Naive thymus-derived CD4-positive, alpha-beta T cell (primary cell): ENCODE data around the gene TAF11L8. TPM values are rescaled to one million over a fixed set of nuclear protein-coding genes. Genes with fewer than 3 reads are reported as not detected.
"Not testable (repeated sequence)": the region's sequence is repeated elsewhere in the genome, so short reads cannot be mapped to it uniquely, and the experiment has no call there.

Source experiments
- ATAC-seq: fragments of 150-1000 bp; cut with Tn5 transposase; 2 replicates; pipeline ENCODE4 v1.10.0; 2021; ENCODE audit warnings: mild to moderate bottlenecking, moderate library complexity
- CTCF ChIA-PET: fragments of 350-600 bp; sonication (Branson Sonifier 250); formaldehyde crosslinking; loops from one replicate; lab custom pipeline; 2021; ENCODE audit warnings: antibody characterized with exemption; lab: Charles Lee
- POLR2A ChIA-PET: fragments of 350-600 bp; sonication (Branson Sonifier 250); formaldehyde crosslinking; loops from one replicate; lab custom pipeline; 2021; ENCODE audit warnings: antibody characterized with exemption, inconsistent platforms; lab: Charles Lee
- DNase-seq, 9 donors: peaks; one replicate each; pipeline versions ENCODE4 v3.0.0 to v3.0.0-alpha.2; 2020 to 2022; ENCODE audit warnings: mixed read lengths in 1 of 9
- H3K27ac ChIP-seq: one replicate; pipeline ENCODE4 v1.7.0; 2013; ENCODE audit warnings: mild to moderate bottlenecking, low read depth, low read length, moderate library complexity
- H3K27me3 ChIP-seq, 2 donors: one replicate each; pipeline ENCODE4 v1.7.0; 2013; ENCODE audit warnings: low read length in 2 of 2, mild to moderate bottlenecking in 2 of 2, moderate library complexity in 2 of 2; ENCODE audit not compliant: control insufficient read depth in 2 of 2, insufficient read depth in 2 of 2
- H3K36me3 ChIP-seq, 3 experiments: 1 replicate in 2 of 3; 2 replicates in 1 of 3; pipeline ENCODE4 v1.7.0; 2013; ENCODE audit warnings: low read length in 3 of 3, mild to moderate bottlenecking in 3 of 3, moderate library complexity in 1 of 3; ENCODE audit not compliant: insufficient read depth in 3 of 3, control insufficient read depth in 2 of 3
- H3K4me1 ChIP-seq, 2 donors: one replicate each; pipeline ENCODE4 v1.7.0; 2013; ENCODE audit warnings: low read length in 2 of 2, mild to moderate bottlenecking in 2 of 2, moderate library complexity in 1 of 2; ENCODE audit not compliant: control insufficient read depth in 2 of 2, insufficient read depth in 2 of 2
- H3K4me3 ChIP-seq: 2 replicates; pipeline ENCODE4 v1.7.0; 2013; ENCODE audit warnings: mild to moderate bottlenecking, low read length
- H3K9me3 ChIP-seq, 3 experiments: 1 replicate in 2 of 3; 2 replicates in 1 of 3; pipeline ENCODE4 v1.7.0; 2013; ENCODE audit warnings: low read length in 3 of 3; ENCODE audit not compliant: control insufficient read depth in 2 of 3
- H3K27ac Mint-ChIP-seq, 9 donors: one replicate each; pipeline ENCODE4 v1.8.0; 2020 to 2022; ENCODE audit warnings: mixed read lengths in 9 of 9, mild to moderate bottlenecking in 8 of 9, moderate library complexity in 5 of 9, inconsistent platforms in 2 of 9
- H3K27me3 Mint-ChIP-seq, 5 donors: one replicate each; pipeline ENCODE4 v1.8.0; 2021 to 2022; ENCODE audit warnings: mixed read lengths in 5 of 5, mild to moderate bottlenecking in 1 of 5
- H3K36me3 Mint-ChIP-seq, 5 donors: one replicate each; pipeline ENCODE4 v1.8.0; 2020 to 2022; ENCODE audit warnings: mixed read lengths in 5 of 5, mild to moderate bottlenecking in 3 of 5, inconsistent platforms in 1 of 5
- H3K4me1 Mint-ChIP-seq, 7 donors: one replicate each; pipeline ENCODE4 v1.8.0; 2020 to 2022; ENCODE audit warnings: mixed read lengths in 7 of 7, mild to moderate bottlenecking in 3 of 7, inconsistent platforms in 1 of 7
- H3K4me3 Mint-ChIP-seq, 10 donors: one replicate each; pipeline ENCODE4 v1.8.0; 2020 to 2022; ENCODE audit warnings: mild to moderate bottlenecking in 10 of 10, mixed read lengths in 10 of 10, moderate library complexity in 6 of 10, inconsistent platforms in 2 of 10
- H3K9me3 Mint-ChIP-seq, 11 donors: one replicate each; pipeline ENCODE4 v1.8.0; 2020 to 2022; ENCODE audit warnings: mixed read lengths in 11 of 11, mild to moderate bottlenecking in 4 of 11, inconsistent platforms in 1 of 11, moderate library complexity in 1 of 11
- intact Hi-C, 2 donors: fragments of 100-400 bp; cut with micrococcal nuclease; formaldehyde crosslinking; loops; one replicate each; pipeline ENCODE4 v1.15.1; 2023
- polyA plus RNA-seq, 2 donors: library from polyadenylated mRNA; unstranded; fragments of 300-500 nt; fragmentation: Illumina TruSeq; gene quantifications; one replicate each; pipeline ENCODE4 v1.2.3, GENCODE V29; 2021
- total RNA-seq, 6 experiments: library from RNA in 5 of 6; stranded (reverse) in 5 of 6; gene quantifications; 1 replicate in 5 of 6; 2 replicates in 1 of 6; pipeline ENCODE4 v1.2.3 and lab custom pipeline; 2021 to 2026

The TAF11L8 gene
- total and polyA plus RNA-seq, 7 experiments from 2014 or later: not detected

DNA sequence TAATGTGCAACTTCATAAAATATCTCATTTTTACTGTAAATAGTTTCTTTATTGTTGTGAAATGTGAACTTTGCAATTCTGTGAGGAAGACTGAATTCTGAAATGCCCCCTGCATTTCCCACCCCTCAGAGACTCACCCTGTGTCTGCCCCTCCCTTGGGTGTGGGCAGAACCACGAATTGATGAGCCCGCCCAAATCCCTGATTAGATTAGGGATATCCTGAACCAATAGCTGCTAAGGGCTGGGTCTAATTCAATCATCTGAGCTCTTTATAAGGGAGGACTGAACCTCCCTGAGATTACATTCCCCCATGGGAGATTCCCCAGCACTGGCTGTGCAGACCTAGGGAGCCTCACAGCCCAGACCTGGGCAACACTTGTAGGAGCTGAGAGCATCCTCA, 19.3 kb upstream of the TAF11L8 start, which contains the start of gene TAF11L12:
Gene TAF11L12 (plus strand): TSS at position 301 of the 400 bp plus-strand sequence.
- ATAC-seq, H3K36me3 Mint-ChIP-seq, DNase-seq, H3K4me1 Mint-ChIP-seq, CTCF ChIA-PET, H3K4me3 Mint-ChIP-seq, H3K4me3 ChIP-seq, H3K27me3 ChIP-seq, H3K27me3 Mint-ChIP-seq, H3K9me3 ChIP-seq, H3K27ac ChIP-seq, POLR2A ChIA-PET, H3K27ac Mint-ChIP-seq, H3K36me3 ChIP-seq, H3K4me1 ChIP-seq, intact Hi-C loops: not testable (repeated sequence)
- peaks cover 0 to 26% (median 9%) of the 10 kb centered on the region in 11 donors for H3K9me3 Mint-ChIP-seq

- H3K27ac Mint-ChIP-seq, ATAC-seq, H3K36me3 Mint-ChIP-seq, intact Hi-C loops, POLR2A ChIA-PET, H3K4me1 ChIP-seq, H3K4me1 Mint-ChIP-seq, H3K9me3 ChIP-seq, DNase-seq, H3K27me3 ChIP-seq, CTCF ChIA-PET, H3K27me3 Mint-ChIP-seq, H3K4me3 ChIP-seq, H3K4me3 Mint-ChIP-seq, H3K36me3 ChIP-seq, H3K27ac ChIP-seq: not testable (repeated sequence)
- H3K9me3 Mint-ChIP-seq: peaks cover 0 to 24% (median 9%) of the 10 kb centered on the region in 11 donors
Measured at GRCh38 chr5:17607461-17607860, 16.7 kb upstream of the TAF11L8 start.

DNA sequence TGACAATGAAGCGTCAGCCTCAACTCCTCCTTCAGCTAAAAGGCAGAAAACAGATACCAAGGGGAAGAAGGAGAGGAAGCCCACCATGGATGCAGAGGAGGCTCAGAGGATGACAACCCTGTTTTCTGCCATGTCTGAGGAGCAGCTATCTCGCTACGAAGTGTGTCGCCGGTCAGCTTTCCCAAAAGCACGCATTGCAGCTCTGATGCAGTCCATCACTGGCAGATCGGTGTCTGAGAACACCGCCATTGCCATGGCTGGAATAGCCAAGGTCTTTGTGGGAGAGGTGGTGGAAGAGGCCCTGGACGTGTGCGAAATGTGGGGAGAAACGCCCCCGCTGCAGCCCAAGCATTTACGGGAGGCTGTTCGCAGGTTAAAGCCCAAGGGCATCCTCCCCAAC, 14.2 kb upstream of the TAF11L8 start:
- Mint-ChIP-seq H3K9me3 (peaks cover 2 to 20% (median 7%) of the 10 kb centered on the region in 11 donors), H3K27ac (no peak overlapping the region), H3K4me3 (no peak overlapping the region), H3K4me1 (no peaks in the 10 kb centered on the region), H3K36me3 (no peaks in the 10 kb centered on the region), H3K27me3 (no peaks in the 10 kb centered on the region)
- Histone ChIP-seq H3K4me1 (no peaks in the 10 kb centered on the region), H3K27ac (no peak overlapping the region), H3K4me3 (no peak overlapping the region), H3K36me3 (no peaks in the 10 kb centered on the region), H3K9me3 (no peaks in the 10 kb centered on the region), H3K27me3 (no peaks in the 10 kb centered on the region)
- ATAC-seq: no peak
- CTCF ChIA-PET: no interaction called here
- DNase-seq: no peak
- intact Hi-C loops: no loop called here
- POLR2A ChIA-PET: no interaction called here

GRCh38 chr5:17603880-17604279, 13.1 kb upstream of the TAF11L8 start, which contains the start of gene TAF11L11:
Gene TAF11L11 (plus strand): TSS chr5:17604183.
- H3K27ac ChIP-seq, H3K4me1 ChIP-seq, H3K27me3 ChIP-seq, H3K4me1 Mint-ChIP-seq, ATAC-seq, DNase-seq, H3K36me3 Mint-ChIP-seq, H3K9me3 ChIP-seq, intact Hi-C loops, H3K27me3 Mint-ChIP-seq, POLR2A ChIA-PET, H3K27ac Mint-ChIP-seq, CTCF ChIA-PET, H3K4me3 Mint-ChIP-seq, H3K4me3 ChIP-seq, H3K36me3 ChIP-seq: not testable (repeated sequence)
- H3K9me3 Mint-ChIP-seq: peaks cover 2 to 19% (median 7%) of the 10 kb centered on the region in 11 donors

DNA sequence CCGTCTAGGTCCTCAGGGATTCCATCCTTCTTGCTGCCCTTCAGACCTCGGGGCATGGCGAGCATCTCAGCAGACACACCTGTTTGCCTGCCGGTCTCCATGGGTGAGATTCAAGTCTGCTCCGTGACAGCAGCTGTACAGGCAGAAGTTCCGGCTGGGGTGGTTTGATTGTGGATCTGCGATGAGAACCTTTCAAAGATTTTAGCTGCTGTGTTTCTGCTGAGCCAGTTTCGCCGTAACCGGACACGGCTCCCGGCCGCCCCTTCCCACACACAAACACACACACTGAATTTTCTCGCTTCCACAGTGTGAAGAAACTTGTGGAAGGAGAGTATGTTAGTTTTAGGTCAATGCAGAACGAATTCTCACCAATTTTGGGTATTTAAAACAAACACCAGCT, 7.0 kb upstream of the TAF11L8 start, which contains the start of gene TAF11L10:
Gene TAF11L10 (minus strand): TSS at position 101 of the 400 bp plus-strand sequence.
- ATAC-seq, H3K9me3 Mint-ChIP-seq, H3K27me3 Mint-ChIP-seq, H3K4me1 Mint-ChIP-seq, H3K36me3 Mint-ChIP-seq, H3K4me1 ChIP-seq, H3K4me3 Mint-ChIP-seq, CTCF ChIA-PET, POLR2A ChIA-PET, H3K4me3 ChIP-seq, H3K27ac Mint-ChIP-seq, DNase-seq, H3K9me3 ChIP-seq, H3K27me3 ChIP-seq, intact Hi-C loops, H3K27ac ChIP-seq, H3K36me3 ChIP-seq: not testable (repeated sequence)

DNA sequence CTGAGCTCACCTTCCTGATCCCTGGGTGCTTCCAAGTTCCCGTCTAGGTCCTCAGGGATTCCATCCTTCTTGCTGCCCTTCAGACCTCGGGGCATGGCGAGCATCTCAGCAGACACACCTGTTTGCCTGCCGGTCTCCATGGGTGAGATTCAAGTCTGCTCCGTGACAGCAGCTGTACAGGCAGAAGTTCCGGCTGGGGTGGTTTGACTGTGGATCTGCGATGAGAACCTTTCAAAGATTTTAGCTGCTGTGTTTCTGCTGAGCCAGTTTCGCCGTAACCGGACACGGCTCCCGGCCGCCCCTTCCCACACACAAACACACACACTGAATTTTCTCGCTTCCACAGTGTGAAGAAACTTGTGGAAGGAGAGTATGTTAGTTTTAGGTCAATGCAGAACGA, 3.5 kb upstream of the TAF11L8 start, which contains the start of gene TAF11L9:
Gene TAF11L9 (minus strand): TSS at position 140 of the 400 bp plus-strand sequence.
- H3K27ac Mint-ChIP-seq, H3K36me3 ChIP-seq, H3K9me3 ChIP-seq, H3K27me3 Mint-ChIP-seq, H3K4me1 ChIP-seq, H3K27me3 ChIP-seq, CTCF ChIA-PET, intact Hi-C loops, ATAC-seq, POLR2A ChIA-PET, H3K4me1 Mint-ChIP-seq, DNase-seq, H3K9me3 Mint-ChIP-seq, H3K4me3 Mint-ChIP-seq, H3K4me3 ChIP-seq, H3K36me3 Mint-ChIP-seq, H3K27ac ChIP-seq: not testable (repeated sequence)

- H3K9me3 Mint-ChIP-seq, POLR2A ChIA-PET, H3K27me3 Mint-ChIP-seq, H3K4me3 Mint-ChIP-seq, H3K9me3 ChIP-seq, H3K36me3 Mint-ChIP-seq, H3K27ac ChIP-seq, ATAC-seq, H3K4me1 ChIP-seq, DNase-seq, H3K27ac Mint-ChIP-seq, CTCF ChIA-PET, H3K36me3 ChIP-seq, H3K27me3 ChIP-seq, H3K4me3 ChIP-seq, intact Hi-C loops, H3K4me1 Mint-ChIP-seq: not testable (repeated sequence)
Measured at GRCh38 chr5:17585658-17586057, 5.1 kb downstream of the TAF11L8 start, which contains the start of gene TAF11L7. Gene TAF11L7 (minus strand): TSS chr5:17585758.
